HepG2 (cell line): ENCODE measurements around the gene ZSWIM6. TPM values are rescaled to one million over a fixed set of nuclear protein-coding genes. Genes with fewer than 3 reads are reported as not detected.

Experiments
- ATAC-seq: fragments of 200-7000 bp; cut with Tn5 transposase; 3 replicates; pipeline ENCODE4 v1.9.1; 2020; ENCODE audit warnings: mild to moderate bottlenecking, moderate library complexity
- BruUV-seq: library from RNA; stranded (reverse); fragments of 400-500 nt; replicated peaks from 2 replicates; lab custom pipeline; 2021; lab: Mats Ljungman, UMichigan
- CTCF ChIA-PET: fragments of 300-600 bp; formaldehyde crosslinking; extraction: SDS; loops from one replicate; lab custom pipeline; 2021; ENCODE audit warnings: low total read pairs, inconsistent platforms, low intra/inter-chr PET ratio; lab: Yijun Ruan, JAX
- POLR2A ChIA-PET: fragments of 350-600 bp; sonication (Branson Sonifier 250); formaldehyde crosslinking; loops from one replicate; lab custom pipeline; 2020; ENCODE audit warnings: antibody characterized with exemption, inconsistent platforms; lab: Yijun Ruan, JAX
- DNase-seq: peaks from one replicate; pipeline ENCODE4 v3.0.0-alpha.2; 2015; ENCODE audit warnings: low spot score
- FAIRE-seq: peaks from 3 replicates; lab custom pipeline; 2011; peaks lifted over from hg19 to GRCh38; lab: Jason Lieb, UNC
- H2AFZ ChIP-seq: one replicate; pipeline ENCODE4 v1.6.1; 2011; ENCODE audit warnings: low read length, inconsistent platforms
- H3K27ac ChIP-seq: fragments of 300-600 bp; 3 replicates; pipeline ENCODE4 v1.8.0; 2011; ENCODE audit warnings: mixed run types, mild to moderate bottlenecking, mixed read lengths, low read length, inconsistent platforms; ENCODE audit not compliant: insufficient read depth; ENCODE audit errors: extremely low read length
- H3K27me3 ChIP-seq, 2 experiments: fragments of 200-600 bp in 1 of 2; 2 replicates in 1 of 2; 3 replicates in 1 of 2; pipeline versions ENCODE4 v1.6.0 to v1.8.0; 2011; ENCODE audit warnings: low read length in 2 of 2, mild to moderate bottlenecking in 2 of 2, moderate library complexity in 2 of 2, inconsistent platforms in 1 of 2; ENCODE audit not compliant: insufficient read depth in 2 of 2, control insufficient read depth in 1 of 2
- H3K36me3 ChIP-seq, 2 experiments: fragments of 200-600 bp in 1 of 2; replicated peaks in 1 of 2; 2 replicates in 1 of 2; 3 replicates in 1 of 2; pipeline versions ENCODE4 v1.5.1 to v1.8.0; 2011; ENCODE audit warnings: low read length in 2 of 2, inconsistent platforms in 1 of 2; ENCODE audit not compliant: insufficient read depth in 2 of 2, control insufficient read depth in 1 of 2
- H3K4me1 ChIP-seq: 2 replicates; pipeline ENCODE4 v1.5.1; 2012; ENCODE audit warnings: low read length, inconsistent platforms; ENCODE audit not compliant: insufficient read depth
- H3K4me2 ChIP-seq: 2 replicates; pipeline ENCODE4 v1.6.0; 2011; ENCODE audit warnings: low read depth, low read length, inconsistent platforms
- H3K4me3 ChIP-seq, 3 experiments: fragments of 200-600 bp in 1 of 3; sonication (generic), shearing (Covaris generic) in 1 of 3; replicated peaks in 1 of 3; 2 replicates each; pipeline ENCODE4 v1.5.1; 2011 to 2016; ENCODE audit warnings: low read length in 3 of 3, inconsistent platforms in 2 of 3, low read depth in 2 of 3, mild to moderate bottlenecking in 2 of 3, control low read depth in 1 of 3, mixed read lengths in 1 of 3; ENCODE audit not compliant: insufficient read depth in 1 of 3
- H3K79me2 ChIP-seq: one replicate; pipeline ENCODE4 v1.6.1; 2011; ENCODE audit warnings: low read length, inconsistent platforms; ENCODE audit not compliant: insufficient read depth
- H3K9ac ChIP-seq: 2 replicates; pipeline ENCODE4 v1.6.0; 2011; ENCODE audit warnings: mild to moderate bottlenecking, low read depth, low read length, inconsistent platforms; ENCODE audit not compliant: insufficient read depth
- H3K9me3 ChIP-seq: 2 replicates; pipeline ENCODE4 v1.5.1; 2012; ENCODE audit warnings: mild to moderate bottlenecking, low read length
- H4K20me1 ChIP-seq: 2 replicates; pipeline ENCODE4 v1.6.0; 2011; ENCODE audit warnings: inconsistent platforms, mild to moderate bottlenecking, low read length, moderate library complexity; ENCODE audit not compliant: insufficient read depth
- ARNT2 ChIP-seq: sonication (generic); formaldehyde crosslinking; IDR thresholded peaks from 2 replicates; pipeline ENCODE4 v1.8.0; 2022; ENCODE audit warnings: mild to moderate bottlenecking, low read depth, missing genetic modification reagents, moderate library complexity
- IKZF1 ChIP-seq: fragments of 450-650 bp; IDR thresholded peaks from 2 replicates; pipeline ENCODE4 v1.7.1; 2016
- ZSCAN30 ChIP-seq: sonication (generic); formaldehyde crosslinking; IDR thresholded peaks from 2 replicates; pipeline ENCODE4 v1.5.0; 2020; ENCODE audit warnings: mild to moderate bottlenecking, missing genetic modification reagents
- WGBS: methylation state at CpG from one replicate; pipeline ENCODE4 v1.1.6; 2017; ENCODE audit warnings: low lambda C conversion rate; 5-methylcytosine and 5-hydroxymethylcytosine counted together
- in situ Hi-C: cut with HindIII; loops from 2 replicates; pipeline ENCODE4 v1.10.0; 2017; ENCODE audit warnings: low pct_unique_long_range_greater_than_20kb; ENCODE audit not compliant: extremely low pct_ligation_motif_present
- intact Hi-C: fragments of 100-400 bp; cut with micrococcal nuclease; formaldehyde crosslinking; loops from one replicate; pipeline ENCODE4 v1.10.0; 2022; ENCODE audit not compliant: unreplicated experiment
- polyA plus RNA-seq, 8 experiments: library from polyadenylated mRNA; depleted of rRNA in 3 of 8; stranded (reverse) in 7 of 8; unstranded in 1 of 8; fragments of >200 nt; fragmentation: Illumina TruSeq in 4 of 8; extraction: Trizol in 4 of 8; gene quantifications; 2 replicates each; pipeline versions ENCODE4 v1.2.1 to v1.2.3, GENCODE V29; 2011 to 2016; ENCODE audit warnings: low read depth in 4 of 8, missing spikeins in 1 of 8, mixed read lengths in 1 of 8; ENCODE audit not compliant: insufficient read depth in 1 of 8
- total RNA-seq, 5 experiments: library from RNA; depleted of rRNA; stranded (reverse); fragments of >200 nt; fragmentation: Illumina TruSeq; extraction: Trizol; gene quantifications; 2 replicates each; pipeline ENCODE4 v1.2.3, GENCODE V29; 2016; ENCODE audit warnings: low read depth in 1 of 5
- TF ChIP-seq, protein P1 (sequence below): sonication (generic); formaldehyde crosslinking; IDR thresholded peaks from 2 replicates; pipeline ENCODE4 v1.4.0; 2020; ENCODE audit warnings: mild to moderate bottlenecking, missing genetic modification reagents, borderline replicate concordance
- TF ChIP-seq, protein P2 (sequence below): sonication (generic); formaldehyde crosslinking; IDR thresholded peaks from 2 replicates; pipeline ENCODE4 v1.4.0; 2020; ENCODE audit warnings: missing genetic modification reagents
- TF ChIP-seq, protein P3 (sequence below): sonication (generic); formaldehyde crosslinking; IDR thresholded peaks from 2 replicates; pipeline ENCODE4 v1.8.0; 2022; ENCODE audit warnings: mild to moderate bottlenecking, missing genetic modification reagents; ENCODE audit not compliant: insufficient replicate concordance
- TF ChIP-seq, protein P4 (sequence below): sonication (generic); formaldehyde crosslinking; IDR thresholded peaks from 2 replicates; pipeline ENCODE4 v1.8.1; 2022; ENCODE audit warnings: mild to moderate bottlenecking, missing genetic modification reagents
- TF ChIP-seq, protein P5 (sequence below): sonication (generic); formaldehyde crosslinking; IDR thresholded peaks from 2 replicates; pipeline ENCODE4 v1.5.0; 2020; ENCODE audit warnings: mild to moderate bottlenecking, missing genetic modification reagents, borderline replicate concordance
- TF ChIP-seq, protein P6 (sequence below): sonication (generic); formaldehyde crosslinking; IDR thresholded peaks from 2 replicates; pipeline ENCODE4 v1.4.0; 2020; ENCODE audit warnings: missing genetic modification reagents, borderline replicate concordance

Gene ZSWIM6
- total and polyA plus RNA-seq, 2 of the 13 experiments (the other 11 are each of a cell fraction or from before 2014, with no cell fraction given), result 0.82 to 1.9 TPM

DNA sequence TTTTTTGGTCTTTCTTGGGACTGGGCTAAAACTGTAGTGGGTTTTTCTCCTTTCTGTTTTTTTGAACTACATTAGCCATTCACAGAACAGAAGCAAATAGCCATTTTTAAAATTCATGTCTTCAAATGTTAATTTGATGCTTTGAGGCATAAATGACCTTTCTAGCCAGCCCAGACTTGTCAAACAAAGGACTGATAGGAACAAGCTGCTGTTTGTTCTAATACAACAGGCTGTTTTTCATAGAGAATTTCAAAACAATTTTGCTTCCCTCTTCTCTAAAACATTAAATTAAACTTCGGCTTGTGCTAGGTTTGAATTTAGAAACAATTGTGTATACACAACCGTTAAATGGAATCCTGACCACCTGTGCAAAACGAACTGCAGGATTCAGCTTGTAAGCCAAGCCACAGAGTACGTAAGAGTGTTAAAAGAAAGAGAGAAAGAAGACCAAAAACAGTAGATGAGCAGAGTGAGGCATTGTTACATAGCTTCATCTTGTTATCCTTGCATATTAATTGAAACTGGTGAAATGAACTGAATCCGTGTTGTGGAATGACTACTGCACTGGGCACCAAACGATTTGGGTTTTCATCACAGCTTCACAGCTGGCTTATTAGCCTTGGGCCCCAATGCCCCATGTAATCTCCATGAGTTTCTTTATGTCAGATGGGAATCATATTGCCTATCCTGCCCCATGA is 100.0 kb downstream of the ZSWIM6 start (continued):
- TF ChIP-seq ARNT2 (CRISPR knock-in tag), result no peak
- TF ChIP-seq, protein P1, sequence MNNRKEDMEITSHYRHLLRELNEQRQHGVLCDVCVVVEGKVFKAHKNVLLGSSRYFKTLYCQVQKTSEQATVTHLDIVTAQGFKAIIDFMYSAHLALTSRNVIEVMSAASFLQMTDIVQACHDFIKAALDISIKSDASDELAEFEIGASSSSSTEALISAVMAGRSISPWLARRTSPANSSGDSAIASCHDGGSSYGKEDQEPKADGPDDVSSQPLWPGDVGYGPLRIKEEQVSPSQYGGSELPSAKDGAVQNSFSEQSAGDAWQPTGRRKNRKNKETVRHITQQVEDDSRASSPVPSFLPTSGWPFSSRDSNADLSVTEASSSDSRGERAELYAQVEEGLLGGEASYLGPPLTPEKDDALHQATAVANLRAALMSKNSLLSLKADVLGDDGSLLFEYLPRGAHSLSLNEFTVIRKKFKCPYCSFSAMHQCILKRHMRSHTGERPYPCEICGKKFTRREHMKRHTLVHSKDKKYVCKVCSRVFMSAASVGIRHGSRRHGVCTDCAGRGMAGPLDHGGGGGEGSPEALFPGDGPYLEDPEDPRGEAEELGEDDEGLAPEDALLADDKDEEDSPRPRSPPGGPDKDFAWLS (CRISPR knock-in tag), result no peak
- TF ChIP-seq, protein P2, sequence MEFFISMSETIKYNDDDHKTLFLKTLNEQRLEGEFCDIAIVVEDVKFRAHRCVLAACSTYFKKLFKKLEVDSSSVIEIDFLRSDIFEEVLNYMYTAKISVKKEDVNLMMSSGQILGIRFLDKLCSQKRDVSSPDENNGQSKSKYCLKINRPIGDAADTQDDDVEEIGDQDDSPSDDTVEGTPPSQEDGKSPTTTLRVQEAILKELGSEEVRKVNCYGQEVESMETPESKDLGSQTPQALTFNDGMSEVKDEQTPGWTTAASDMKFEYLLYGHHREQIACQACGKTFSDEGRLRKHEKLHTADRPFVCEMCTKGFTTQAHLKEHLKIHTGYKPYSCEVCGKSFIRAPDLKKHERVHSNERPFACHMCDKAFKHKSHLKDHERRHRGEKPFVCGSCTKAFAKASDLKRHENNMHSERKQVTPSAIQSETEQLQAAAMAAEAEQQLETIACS (CRISPR knock-in tag), result no peak
- TF ChIP-seq, protein P3, sequence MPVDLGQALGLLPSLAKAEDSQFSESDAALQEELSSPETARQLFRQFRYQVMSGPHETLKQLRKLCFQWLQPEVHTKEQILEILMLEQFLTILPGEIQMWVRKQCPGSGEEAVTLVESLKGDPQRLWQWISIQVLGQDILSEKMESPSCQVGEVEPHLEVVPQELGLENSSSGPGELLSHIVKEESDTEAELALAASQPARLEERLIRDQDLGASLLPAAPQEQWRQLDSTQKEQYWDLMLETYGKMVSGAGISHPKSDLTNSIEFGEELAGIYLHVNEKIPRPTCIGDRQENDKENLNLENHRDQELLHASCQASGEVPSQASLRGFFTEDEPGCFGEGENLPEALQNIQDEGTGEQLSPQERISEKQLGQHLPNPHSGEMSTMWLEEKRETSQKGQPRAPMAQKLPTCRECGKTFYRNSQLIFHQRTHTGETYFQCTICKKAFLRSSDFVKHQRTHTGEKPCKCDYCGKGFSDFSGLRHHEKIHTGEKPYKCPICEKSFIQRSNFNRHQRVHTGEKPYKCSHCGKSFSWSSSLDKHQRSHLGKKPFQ, result no peak

DNA sequence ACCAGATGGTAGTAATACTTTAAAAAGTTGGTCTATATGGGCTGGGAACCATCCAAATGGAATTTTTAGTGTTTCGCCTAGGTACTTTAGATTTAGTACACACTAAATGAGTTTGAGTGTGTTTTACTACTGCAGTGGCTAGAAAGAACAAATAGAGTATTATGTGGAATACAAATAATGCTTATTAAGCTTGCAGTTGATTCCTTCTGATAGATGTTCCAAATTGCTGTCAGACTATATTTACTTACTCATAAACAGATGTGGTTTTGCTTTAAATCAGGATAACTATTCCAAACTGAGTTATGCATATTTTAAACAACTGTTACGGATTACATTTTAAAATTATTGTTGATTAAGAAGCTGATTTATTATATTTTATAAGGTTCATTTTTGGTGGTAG is 103.3 kb downstream of the ZSWIM6 start:
- intact Hi-C loops, result no loop called here
- H2AFZ ChIP-seq, result no peak overlapping the region
- no peaks in the 10 kb centered on the region for H3K79me2 ChIP-seq
- no peak for DNase-seq
- H4K20me1 ChIP-seq, result no peaks in the 10 kb centered on the region
- POLR2A ChIA-PET, result no interaction called here
- H3K4me3 ChIP-seq, result no peak overlapping the region
- no peak for ATAC-seq
- H3K36me3 ChIP-seq, result no peaks in the 10 kb centered on the region
- CTCF ChIA-PET, result no interaction called here
- H3K9me3 ChIP-seq, result no peaks in the 10 kb centered on the region
- no peaks in the 10 kb centered on the region for H3K27me3 ChIP-seq
- H3K4me1 ChIP-seq, result no peaks in the 10 kb centered on the region
- BruUV-seq, result no TSS peak
- no peak overlapping the region for H3K4me2 ChIP-seq
- no peak overlapping the region for H3K9ac ChIP-seq
- in situ Hi-C loops, result no loop called here
- WGBS, result 52% methylated on average over 2 of the region's 2 CpGs
- no peak overlapping the region for H3K27ac ChIP-seq
- FAIRE-seq, result no peak
- TF ChIP-seq, protein P4, sequence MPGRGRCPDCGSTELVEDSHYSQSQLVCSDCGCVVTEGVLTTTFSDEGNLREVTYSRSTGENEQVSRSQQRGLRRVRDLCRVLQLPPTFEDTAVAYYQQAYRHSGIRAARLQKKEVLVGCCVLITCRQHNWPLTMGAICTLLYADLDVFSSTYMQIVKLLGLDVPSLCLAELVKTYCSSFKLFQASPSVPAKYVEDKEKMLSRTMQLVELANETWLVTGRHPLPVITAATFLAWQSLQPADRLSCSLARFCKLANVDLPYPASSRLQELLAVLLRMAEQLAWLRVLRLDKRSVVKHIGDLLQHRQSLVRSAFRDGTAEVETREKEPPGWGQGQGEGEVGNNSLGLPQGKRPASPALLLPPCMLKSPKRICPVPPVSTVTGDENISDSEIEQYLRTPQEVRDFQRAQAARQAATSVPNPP (CRISPR knock-in tag), result no peak
- TF ChIP-seq, protein P5, sequence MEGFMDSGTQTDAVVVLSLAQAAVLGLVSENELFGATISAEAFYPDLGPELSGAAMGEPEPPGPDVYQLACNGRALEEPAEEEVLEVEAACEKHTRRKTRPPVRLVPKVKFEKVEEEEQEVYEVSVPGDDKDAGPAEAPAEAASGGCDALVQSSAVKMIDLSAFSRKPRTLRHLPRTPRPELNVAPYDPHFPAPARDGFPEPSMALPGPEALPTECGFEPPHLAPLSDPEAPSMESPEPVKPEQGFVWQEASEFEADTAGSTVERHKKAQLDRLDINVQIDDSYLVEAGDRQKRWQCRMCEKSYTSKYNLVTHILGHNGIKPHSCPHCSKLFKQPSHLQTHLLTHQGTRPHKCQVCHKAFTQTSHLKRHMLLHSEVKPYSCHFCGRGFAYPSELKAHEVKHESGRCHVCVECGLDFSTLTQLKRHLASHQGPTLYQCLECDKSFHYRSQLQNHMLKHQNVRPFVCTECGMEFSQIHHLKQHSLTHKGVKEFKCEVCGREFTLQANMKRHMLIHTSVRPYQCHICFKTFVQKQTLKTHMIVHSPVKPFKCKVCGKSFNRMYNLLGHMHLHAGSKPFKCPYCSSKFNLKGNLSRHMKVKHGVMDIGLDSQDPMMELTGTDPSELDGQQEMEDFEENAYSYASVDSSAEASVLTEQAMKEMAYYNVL, result no peak
- TF ChIP-seq IKZF1, result no peak
- no peak for TF ChIP-seq ZSCAN30 (CRISPR knock-in tag)
- TF ChIP-seq, protein P6, sequence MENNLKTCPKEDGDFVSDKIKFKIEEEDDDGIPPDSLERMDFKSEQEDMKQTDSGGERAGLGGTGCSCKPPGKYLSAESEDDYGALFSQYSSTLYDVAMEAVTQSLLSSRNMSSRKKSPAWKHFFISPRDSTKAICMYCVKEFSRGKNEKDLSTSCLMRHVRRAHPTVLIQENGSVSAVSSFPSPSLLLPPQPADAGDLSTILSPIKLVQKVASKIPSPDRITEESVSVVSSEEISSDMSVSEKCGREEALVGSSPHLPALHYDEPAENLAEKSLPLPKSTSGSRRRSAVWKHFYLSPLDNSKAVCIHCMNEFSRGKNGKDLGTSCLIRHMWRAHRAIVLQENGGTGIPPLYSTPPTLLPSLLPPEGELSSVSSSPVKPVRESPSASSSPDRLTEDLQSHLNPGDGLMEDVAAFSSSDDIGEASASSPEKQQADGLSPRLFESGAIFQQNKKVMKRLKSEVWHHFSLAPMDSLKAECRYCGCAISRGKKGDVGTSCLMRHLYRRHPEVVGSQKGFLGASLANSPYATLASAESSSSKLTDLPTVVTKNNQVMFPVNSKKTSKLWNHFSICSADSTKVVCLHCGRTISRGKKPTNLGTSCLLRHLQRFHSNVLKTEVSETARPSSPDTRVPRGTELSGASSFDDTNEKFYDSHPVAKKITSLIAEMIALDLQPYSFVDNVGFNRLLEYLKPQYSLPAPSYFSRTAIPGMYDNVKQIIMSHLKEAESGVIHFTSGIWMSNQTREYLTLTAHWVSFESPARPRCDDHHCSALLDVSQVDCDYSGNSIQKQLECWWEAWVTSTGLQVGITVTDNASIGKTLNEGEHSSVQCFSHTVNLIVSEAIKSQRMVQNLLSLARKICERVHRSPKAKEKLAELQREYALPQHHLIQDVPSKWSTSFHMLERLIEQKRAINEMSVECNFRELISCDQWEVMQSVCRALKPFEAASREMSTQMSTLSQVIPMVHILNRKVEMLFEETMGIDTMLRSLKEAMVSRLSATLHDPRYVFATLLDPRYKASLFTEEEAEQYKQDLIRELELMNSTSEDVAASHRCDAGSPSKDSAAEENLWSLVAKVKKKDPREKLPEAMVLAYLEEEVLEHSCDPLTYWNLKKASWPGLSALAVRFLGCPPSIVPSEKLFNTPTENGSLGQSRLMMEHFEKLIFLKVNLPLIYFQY (CRISPR knock-in tag), result no peak
